GM03348 (cell line): ENCODE data around the gene POLR2M.

Source experiments
- DNase-seq: peaks from one replicate; pipeline ENCODE4 v3.0.0; 2012; ENCODE audit warnings: low spot score

Gene POLR2M

GRCh38 chr15:57706405-57707209 is at the start of gene POLR2M:
POLR2M (plus strand) TSS chr15:57706714; CDS start chr15:57706843, 129 bp downstream.
- peak; percentile 92 for DNase-seq

- DNase-seq: no peak
These were observed 48.9 kb upstream of the POLR2M start for GRCh38 chr15:57657619-57658018.

- DNase-seq: no peak
These were observed 44.3 kb upstream of the POLR2M start for GRCh38 chr15:57662091-57662744.

GRCh38 chr15:57662802-57663201 is 43.7 kb upstream of the POLR2M start:
- no peak for DNase-seq

GRCh38 chr15:57663262-57663661 is 43.3 kb upstream of the POLR2M start:
- DNase-seq: no peak

- DNase-seq: no peak
These were observed 41.3 kb upstream of the POLR2M start for GRCh38 chr15:57665194-57665593.

DNA sequence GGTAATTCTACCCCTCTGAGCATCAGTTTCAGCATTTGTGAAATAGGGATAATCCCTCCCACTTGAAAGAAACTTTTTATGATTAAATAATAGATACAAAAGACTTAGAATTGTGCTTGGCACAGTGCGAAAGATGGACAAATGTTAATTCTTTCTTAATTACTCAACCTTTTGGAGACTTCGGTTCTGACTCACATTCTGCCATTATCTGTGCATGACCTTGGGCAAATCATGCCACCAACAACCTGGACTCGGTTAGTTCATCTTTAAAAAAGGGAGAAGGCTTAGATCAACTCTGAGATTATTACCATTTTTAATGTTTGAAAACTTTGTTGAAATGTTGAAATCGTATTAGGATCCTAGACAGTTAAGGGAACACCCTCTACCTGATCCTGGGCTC is 40.6 kb upstream of the POLR2M start:
- DNase-seq: no peak

GRCh38 chr15:57667171-57667849 is 39.2 kb upstream of the POLR2M start:
- peak; percentile 73 for DNase-seq

GRCh38 chr15:57668016-57668415 is 38.5 kb upstream of the POLR2M start:
- no peak for DNase-seq

- no peak for DNase-seq
These were observed 34.9 kb upstream of the POLR2M start for GRCh38 chr15:57671636-57672035.

- DNase-seq: no peak
These were observed 30.9 kb upstream of the POLR2M start for GRCh38 chr15:57675481-57676181.

- no peak for DNase-seq
These were observed 29.9 kb upstream of the POLR2M start for GRCh38 chr15:57676585-57676984.

- DNase-seq: peak; percentile 9
These were observed 29.3 kb upstream of the POLR2M start for GRCh38 chr15:57677204-57677603.

DNA sequence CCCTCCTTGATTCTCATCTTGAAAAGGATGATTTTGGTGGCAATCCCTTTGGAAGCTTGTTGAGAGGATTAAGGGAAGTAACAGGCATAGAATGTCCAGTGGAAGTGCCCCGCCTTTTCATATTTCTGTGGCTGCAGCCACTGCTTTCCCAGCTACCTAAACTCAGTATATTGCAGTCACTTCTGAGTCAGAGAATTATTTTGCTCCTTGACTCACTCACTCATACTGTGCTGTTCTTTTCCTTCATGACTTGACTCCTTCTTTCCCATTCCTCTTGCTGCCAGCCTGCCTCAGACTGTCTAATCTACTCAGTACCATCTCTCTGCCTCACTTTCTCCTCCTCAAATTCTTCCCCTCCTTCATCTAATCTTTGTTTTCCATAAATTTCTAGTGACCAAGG is 26.5 kb upstream of the POLR2M start:
- DNase-seq: peak; percentile 42

GRCh38 chr15:57681011-57681410 is 25.5 kb upstream of the POLR2M start:
- DNase-seq: no peak

GRCh38 chr15:57683481-57683880 is 23.0 kb upstream of the POLR2M start:
- DNase-seq: no peak

- DNase-seq: no peak
These were observed 21.9 kb upstream of the POLR2M start for GRCh38 chr15:57684491-57685151.

DNA sequence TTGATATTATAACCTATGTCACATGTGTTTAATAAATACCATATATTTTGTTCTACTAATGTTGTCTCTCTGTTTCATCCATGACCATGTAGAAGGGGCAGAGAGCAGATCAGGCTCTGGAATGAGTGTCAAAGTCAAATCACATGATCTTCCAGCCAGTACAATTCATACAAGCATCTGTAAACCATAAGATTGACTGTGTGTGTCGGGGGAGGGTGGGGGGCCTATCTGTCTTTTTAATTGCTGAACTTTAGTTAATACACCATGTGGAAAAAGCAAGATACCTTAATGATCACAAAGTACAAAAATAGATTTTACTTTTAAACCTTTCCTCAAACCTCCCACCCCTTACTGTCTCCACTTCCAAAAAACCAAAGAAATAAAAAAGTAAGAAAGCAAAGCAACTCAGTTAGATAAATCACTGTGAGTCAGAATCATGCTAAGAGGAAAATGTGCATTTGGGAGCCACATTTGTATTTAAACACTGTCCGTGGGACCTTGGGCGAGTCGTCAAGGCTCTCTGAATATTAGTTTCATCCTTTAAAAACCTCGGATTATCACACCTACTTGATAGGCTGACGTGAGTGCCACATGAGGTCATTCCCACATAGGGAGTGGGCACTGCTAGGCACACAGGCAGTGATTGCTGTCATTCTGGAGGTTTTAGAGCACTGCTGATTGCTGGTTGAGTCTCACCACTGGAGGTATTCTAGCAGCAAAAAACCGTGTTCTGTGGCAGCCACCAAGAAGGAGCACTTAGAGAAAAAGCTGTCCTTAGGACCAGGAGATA is 21.0 kb upstream of the POLR2M start:
- no peak for DNase-seq

DNA sequence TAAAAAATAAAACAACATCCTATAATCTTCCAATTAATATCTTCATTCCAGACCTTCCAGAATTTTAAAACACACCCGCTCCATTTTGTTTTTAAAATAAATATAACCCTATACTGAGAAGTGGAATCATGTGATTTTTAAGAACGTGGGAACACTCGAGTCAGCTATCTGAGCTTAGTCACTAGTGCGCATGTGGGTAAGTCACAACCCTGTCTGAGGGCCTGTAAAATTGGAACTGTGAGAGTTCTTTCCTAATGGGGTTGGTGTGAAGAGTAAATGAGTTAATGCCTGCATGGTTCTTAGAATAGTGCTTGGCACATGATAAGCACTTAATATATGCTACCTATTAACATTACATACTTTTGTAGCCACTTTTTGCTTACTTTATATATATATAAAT is 19.9 kb upstream of the POLR2M start:
- DNase-seq: no peak

DNA sequence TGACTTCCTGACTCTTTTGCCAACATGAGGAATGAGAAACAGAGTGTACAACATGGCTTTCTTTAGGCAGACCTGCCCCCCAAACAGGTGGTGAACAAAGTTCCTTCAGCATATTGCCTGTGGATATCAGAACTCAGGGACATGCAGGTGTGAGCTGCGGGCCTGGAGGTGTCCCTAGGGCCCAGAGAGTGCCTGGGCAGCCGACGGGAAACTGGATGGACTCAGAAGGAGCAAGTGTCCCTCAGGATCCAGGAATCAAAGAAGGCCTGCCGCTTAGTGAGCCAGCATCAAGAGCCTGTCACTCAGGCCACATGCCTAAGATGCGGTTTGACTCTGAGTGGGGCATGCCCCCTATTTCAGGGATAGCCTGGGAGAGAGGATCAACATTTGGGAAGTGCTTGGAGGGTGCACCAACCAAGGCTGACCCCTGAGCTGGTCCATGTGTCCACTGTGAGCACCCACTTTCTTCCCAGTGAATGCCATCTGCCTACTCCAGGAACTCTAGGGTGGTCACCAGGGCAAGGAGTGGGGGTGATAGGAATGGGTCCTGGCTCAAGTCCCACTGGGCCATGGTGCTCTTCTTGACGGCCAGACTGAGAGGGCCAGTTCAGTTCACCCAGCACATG is 16.1 kb upstream of the POLR2M start:
- DNase-seq: no peak

- no peak for DNase-seq
These were observed 15.4 kb upstream of the POLR2M start for GRCh38 chr15:57691082-57691481.
